HEK293T (cell line): ENCODE measurements around the gene UBE2E2.

ENCODE experiments used
- ARNT ChIP-seq: fragments of 450-650 bp; IDR thresholded peaks from 2 replicates; pipeline ENCODE4 v1.6.1; 2017; ENCODE audit warnings: mild to moderate bottlenecking
- CTBP1 ChIP-seq: fragments of 450-650 bp; IDR thresholded peaks from 2 replicates; pipeline ENCODE4 v1.6.1; 2016; ENCODE audit warnings: borderline replicate concordance
- HDGF ChIP-seq: fragments of 450-650 bp; IDR thresholded peaks from 2 replicates; pipeline ENCODE4 v1.6.1; 2017; ENCODE audit warnings: antibody characterized with exemption, borderline replicate concordance
- SP1 ChIP-seq: fragments of 450-650 bp; IDR thresholded peaks from 2 replicates; pipeline ENCODE4 v1.6.1; 2017
- SUZ12 ChIP-seq: fragments of 450-650 bp; IDR thresholded peaks from 2 replicates; pipeline ENCODE4 v1.6.1; 2016; ENCODE audit warnings: mild to moderate bottlenecking
- TARDBP ChIP-seq: fragments of 450-650 bp; IDR thresholded peaks from 2 replicates; pipeline ENCODE4 v1.6.1; 2016
- ZNF384 ChIP-seq: fragments of 450-650 bp; IDR thresholded peaks from 2 replicates; pipeline ENCODE4 v1.6.1; 2016

GRCh38 chr3:23377928-23378672 is 175.0 kb downstream of the UBE2E2 start:
- TF ChIP-seq CTBP1 (no peak), SUZ12 (no peak), TARDBP (no peak), ARNT (no peak), SP1 (no peak), HDGF (no peak), ZNF384 (no peak)
